ENCODE results near the gene UPK3B.
"Not testable (repeated sequence)": the region's sequence is repeated elsewhere in the genome, so short reads cannot be mapped to it uniquely, and the experiment has no call there.

DNA sequence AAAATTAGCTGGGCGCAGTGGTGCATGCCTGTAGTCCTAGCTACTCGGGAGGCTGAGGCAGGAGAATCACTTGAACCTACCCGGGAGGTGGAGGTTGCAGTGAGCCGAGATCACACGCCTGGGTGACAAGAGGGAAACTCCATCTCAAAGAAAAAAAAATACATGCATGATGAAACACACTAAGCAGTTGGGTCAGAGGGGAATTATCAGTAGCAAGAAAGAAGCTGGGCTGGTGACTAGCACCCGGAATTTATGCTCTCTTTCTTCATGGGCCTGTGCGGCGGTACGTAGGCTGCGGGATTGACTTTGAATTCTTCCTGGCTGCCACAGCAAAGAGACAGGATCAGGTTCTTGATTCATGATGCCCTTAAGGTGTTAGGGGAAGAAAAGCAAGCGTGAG is 30.7 kb upstream of the UPK3B start:
- TF ChIP-seq, protein P1, sequence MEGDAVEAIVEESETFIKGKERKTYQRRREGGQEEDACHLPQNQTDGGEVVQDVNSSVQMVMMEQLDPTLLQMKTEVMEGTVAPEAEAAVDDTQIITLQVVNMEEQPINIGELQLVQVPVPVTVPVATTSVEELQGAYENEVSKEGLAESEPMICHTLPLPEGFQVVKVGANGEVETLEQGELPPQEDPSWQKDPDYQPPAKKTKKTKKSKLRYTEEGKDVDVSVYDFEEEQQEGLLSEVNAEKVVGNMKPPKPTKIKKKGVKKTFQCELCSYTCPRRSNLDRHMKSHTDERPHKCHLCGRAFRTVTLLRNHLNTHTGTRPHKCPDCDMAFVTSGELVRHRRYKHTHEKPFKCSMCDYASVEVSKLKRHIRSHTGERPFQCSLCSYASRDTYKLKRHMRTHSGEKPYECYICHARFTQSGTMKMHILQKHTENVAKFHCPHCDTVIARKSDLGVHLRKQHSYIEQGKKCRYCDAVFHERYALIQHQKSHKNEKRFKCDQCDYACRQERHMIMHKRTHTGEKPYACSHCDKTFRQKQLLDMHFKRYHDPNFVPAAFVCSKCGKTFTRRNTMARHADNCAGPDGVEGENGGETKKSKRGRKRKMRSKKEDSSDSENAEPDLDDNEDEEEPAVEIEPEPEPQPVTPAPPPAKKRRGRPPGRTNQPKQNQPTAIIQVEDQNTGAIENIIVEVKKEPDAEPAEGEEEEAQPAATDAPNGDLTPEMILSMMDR (IDR thresholded peaks at IDR 0.05; ENCODE audit: borderline replicate concordance, extremely low read depth, low read length, poor library complexity, severe bottlenecking) = not testable (repeated sequence)
- TF ChIP-seq EZH2 (IDR thresholded peaks at IDR 0.05; ENCODE audit: borderline replicate concordance, low read depth, low read length, severe bottlenecking) = not testable (repeated sequence)

Measured in DND-41 (cell line).